ENCODE data around the gene FTSJ1.
"Not testable (repeated sequence)": the region's sequence is repeated elsewhere in the genome, so short reads cannot be mapped to it uniquely, and the experiment has no call there.

The FTSJ1 gene

DNA sequence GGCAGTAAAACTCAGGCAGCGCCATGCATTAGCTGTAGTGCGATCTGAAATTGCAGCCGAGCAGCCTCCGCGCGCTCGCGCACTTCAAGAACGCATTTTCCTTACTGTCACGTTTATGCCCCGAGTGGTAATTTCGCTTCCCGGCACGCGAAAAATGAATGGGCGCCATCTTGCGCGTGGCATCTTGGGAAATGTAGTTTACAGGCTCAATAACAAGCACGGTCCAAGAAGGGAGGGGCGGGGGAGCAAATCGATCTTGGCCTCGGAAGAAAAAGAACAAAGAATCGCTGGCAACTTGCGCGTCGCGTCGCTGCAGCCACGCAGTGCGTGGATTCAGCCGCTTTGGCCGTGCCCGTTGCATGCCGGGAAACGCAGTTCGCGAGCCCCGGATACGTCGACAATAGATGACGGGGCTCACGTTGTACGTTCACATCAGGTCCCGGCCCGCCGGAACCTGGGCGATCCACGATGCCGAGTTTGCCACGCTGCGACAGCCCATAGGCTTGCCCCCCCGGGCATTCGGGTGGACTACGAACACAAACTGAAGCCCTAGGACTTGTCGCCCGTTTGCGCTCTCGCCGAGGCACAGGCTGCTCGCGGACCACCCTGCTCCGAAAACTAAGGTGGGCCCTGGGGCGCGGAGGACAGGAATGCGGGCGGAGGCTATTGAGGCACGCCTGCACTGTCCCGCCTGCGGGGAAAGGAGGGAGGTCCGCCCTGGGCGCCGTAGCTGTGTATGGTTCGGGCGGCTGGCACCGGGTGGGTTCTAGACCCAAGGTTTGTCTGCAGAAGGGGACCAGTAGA is at the start of gene FTSJ1:
FTSJ1 (plus strand) TSS at position 426 of the 804 bp plus-strand sequence. CDS start 1,849 bp downstream, outside the sequence.
- DNase-seq: peak; percentile 96

- not testable (repeated sequence) for DNase-seq
Measured at GRCh38 chrX:48427027-48427716, 48.8 kb upstream of the FTSJ1 start.

DNA sequence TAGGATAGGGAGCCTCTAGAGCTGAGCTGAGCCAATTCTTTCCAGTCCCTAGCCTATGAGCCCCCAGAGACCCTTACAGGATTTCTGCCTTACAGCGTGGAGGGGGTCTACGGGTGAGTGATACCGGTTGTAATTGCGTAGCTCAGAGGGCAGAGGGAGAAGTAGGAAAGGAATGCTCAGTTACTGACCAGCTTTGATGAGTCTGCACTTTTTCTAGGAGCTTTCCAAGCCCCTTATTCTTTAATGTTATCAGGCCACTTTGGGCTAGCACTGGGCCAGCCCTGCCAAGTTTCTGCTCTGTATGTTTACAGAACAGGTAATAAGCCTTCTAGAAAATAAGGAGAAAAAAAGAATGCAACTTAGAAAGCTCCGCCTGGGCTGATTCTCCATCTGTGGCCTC is 46.4 kb upstream of the FTSJ1 start:
- not testable (repeated sequence) for DNase-seq

DNA sequence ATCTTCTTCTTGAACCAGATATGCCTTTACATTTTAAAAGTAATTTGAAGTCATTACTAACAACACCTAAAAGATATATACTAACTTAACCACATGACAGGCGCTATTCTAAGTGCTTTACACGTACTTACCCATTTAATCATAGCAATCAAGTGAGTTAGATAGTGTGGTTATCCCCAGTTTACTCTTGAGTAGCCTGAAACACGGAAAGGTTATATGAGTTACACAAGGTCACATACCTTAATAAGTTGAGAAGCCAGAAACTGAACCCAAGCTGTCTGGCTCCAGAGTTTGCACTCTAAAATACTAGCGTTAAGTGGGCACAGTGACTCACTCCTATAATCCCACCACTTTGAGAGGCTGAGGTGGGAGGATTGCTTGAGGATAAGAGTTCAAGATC is 45.8 kb upstream of the FTSJ1 start:
- DNase-seq: not testable (repeated sequence)

GRCh38 chrX:48433713-48434112 is 42.3 kb upstream of the FTSJ1 start:
- peak; percentile 23 for DNase-seq

- DNase-seq: not testable (repeated sequence)
Measured at GRCh38 chrX:48447201-48447600, 28.8 kb upstream of the FTSJ1 start.

GRCh38 chrX:48450076-48450475 is 25.9 kb upstream of the FTSJ1 start:
- no peak for DNase-seq

DNA sequence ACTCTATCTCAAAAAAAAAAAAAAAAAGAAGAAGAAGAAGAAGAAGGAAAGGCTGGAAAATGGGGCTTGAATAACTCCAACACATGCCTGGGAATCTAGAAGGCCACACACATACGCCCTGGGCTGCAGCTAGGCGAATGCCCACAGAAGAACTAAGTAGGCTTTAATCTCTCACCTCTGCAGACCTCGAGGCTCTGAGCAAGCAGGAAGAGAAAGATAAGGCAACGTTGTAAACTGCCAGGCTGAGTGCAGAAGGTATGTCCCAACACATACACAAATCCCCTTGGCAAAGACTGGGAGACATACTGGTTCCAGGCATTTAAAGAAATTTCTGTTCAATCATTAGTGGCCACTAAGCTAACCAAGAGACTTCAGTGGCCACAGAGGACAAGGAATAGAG is 24.3 kb upstream of the FTSJ1 start:
- DNase-seq: no peak

DNA sequence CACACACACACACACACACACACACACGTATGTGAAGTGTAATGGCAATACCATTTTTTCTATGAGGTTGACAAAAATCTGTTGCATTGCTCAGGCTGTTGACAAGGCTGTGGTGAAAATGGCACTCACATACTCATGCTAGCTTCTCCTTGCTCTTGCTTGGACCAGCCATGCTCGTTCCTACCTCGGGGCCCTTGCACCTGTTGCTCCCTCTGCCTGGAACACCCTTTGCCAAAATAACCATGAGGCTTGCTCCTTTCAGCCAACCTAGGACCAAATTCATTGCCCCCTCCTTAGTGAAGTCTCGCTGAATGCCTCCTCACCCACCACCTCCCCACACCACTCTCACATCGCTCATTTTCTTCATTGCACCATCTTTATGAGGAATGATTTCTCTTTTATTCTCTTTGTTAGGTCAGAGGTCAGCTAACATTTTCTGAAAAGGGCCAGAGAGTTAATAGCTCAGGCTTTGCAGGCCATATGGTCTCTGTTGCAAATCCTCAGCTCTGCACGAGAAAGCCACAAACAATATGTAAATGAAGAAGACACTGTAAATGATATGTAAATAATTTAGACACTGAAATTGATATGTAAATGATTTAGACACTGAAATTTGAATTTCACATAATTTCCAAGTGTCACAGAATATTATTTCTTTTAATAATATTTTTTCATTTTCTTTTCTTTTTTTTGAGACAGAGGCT is 19.2 kb upstream of the FTSJ1 start:
- no peak for DNase-seq

GRCh38 chrX:48458711-48459110 is 17.3 kb upstream of the FTSJ1 start:
- DNase-seq: no peak

DNA sequence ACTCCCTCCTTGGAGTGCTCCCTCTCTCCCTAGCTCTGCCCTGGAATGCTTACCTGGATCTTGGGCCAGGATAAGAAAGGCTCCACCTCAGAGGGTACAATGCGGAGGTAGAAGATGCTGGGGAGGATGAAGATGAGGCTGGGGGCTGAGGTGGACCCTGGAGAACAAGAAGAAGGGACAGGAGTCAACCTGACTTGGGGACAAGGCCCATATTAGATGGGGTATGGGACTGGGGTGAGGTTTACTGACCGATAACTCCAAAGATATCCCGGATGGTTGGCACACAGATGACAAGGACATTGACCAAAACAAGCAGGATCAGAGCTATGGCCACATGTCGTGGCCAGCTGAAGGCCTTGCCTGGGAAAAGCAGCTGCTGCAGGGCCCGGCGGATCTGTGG is 16.5 kb upstream of the FTSJ1 start:
- no peak for DNase-seq

DNA sequence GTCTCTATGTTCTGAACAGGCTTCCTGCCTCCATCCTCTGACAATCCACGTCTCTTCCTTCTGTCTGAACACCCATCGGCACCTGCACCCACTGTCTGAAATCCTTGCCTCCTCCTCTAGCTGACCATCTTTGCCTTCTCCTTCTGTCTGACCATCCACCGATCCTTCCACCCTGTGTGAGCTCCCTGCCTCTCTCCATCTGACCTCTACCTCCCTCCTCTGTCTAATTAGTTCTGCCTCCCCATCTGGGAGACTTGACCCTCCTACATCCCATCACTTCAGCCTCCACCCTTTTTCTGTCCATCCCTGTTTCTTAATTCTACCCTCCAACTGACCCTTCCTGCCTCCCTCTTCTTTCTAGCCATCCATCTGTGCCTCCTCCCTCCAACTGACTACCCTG is 16.0 kb upstream of the FTSJ1 start:
- no peak for DNase-seq

DNA sequence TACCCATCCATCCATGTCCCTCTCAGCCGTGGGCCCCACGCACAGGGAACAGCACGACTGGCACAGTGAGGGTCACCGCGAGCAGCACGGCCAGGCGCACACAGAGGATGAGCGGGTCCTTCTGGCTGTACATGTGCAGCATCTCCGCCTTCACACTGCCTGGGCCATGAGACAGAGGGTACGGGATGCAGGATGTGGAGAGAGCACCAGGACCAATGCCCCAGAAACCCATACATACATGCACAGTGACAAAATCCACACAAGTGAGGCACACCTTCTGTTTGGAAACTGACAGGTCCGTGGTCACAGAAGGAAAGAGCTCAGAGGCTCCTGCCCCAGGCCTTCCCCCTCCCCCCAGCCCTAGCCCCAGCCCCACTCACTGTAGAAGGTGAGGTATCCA is 15.4 kb upstream of the FTSJ1 start:
- DNase-seq: no peak

DNA sequence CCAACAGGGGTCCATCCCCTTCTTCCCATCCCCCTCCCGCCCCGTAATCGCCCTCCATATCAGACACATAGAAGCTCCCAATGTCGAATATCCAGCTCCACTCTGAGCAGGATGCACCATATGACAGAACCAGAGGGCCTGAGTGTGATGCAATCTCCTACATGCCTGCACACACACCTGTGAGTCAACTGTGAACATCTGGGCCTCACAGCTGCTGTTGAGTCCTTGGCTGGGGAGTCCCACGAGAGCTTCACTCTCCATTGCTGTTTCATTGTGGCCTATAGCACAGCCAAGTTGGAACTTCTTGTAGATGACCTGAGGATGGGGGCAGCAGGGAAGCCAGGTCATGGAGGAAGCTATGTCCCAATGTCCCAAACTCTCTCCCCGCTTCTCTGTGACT is 14.2 kb upstream of the FTSJ1 start:
- no peak for DNase-seq

GRCh38 chrX:48465336-48465933 is 10.6 kb upstream of the FTSJ1 start:
- no peak for DNase-seq

DNA sequence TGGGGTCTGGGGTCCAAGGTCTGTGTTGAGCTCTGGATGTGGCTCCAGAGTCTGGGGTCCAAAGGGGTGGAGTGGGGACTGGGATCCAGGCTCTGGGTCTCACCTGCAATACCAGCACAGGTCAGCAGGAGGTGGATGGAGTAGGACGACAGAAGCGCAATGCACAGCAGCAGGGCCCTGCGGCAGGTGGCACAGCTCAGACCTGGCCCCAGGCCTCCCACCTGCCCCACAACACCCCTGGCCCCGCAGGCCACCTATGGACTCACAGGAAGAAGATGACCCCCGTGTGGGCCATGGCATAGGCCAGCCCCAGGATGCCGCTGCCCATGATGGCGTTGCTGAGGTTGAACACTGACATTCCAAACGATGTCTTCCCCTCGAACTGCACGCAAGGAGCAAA is 9.3 kb upstream of the FTSJ1 start:
- DNase-seq: no peak

- no peak for DNase-seq
Measured at GRCh38 chrX:48467281-48467761, 8.7 kb upstream of the FTSJ1 start.

- DNase-seq: peak; percentile 34
Measured at GRCh38 chrX:48468247-48468671, 7.7 kb upstream of the FTSJ1 start.

DNA sequence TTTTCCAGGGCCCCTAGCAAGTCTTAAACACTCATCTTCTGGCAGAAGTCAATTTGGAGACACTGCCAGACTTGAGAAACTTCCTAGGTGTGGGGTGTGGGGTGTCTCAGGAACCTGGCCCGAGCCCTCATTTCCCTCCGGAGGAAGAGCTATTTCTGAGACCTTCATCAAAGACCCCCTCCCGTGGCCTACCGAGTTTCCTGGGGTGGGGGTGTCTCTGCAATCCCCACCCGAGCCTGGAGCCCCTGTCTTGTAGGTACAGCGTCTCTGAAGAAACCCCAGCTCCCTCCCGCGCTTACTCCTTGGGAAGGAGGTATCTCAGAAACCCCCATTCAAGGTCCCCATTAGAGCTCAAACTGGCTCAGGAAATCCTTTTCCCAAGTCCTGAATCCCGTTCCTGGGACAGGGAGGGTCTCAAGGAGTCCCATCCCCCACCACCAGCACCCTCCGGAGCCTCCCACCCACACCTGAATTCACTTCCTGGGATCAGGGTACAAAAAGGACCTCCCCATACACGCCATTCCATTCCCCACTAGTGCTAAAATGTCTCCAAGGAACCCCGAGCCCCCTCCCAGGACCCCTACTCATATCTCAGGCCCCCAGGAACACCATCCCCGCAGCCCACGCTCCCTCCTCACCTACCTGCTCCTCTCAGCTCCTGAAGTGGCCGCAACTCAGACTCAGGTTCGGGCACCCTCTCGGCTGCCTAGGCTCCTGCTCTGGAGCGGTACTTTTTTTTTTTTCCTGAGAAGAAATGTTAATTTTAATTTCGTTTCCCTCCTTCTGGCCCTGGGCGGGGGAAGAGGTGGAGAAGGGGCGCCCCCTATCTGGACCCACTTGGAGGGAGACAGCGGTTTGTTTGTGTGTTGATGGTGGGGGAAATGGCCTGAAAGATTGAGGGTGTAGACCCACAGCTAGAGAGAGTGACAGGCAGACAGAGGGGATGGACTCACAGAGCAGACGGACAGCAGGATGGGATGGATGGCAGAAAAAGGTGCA is 7.0 kb upstream of the FTSJ1 start:
- DNase-seq: peak; percentile 62

- DNase-seq: no peak
Measured at GRCh38 chrX:48470110-48470832, 5.7 kb upstream of the FTSJ1 start, which contains the start of gene SLC38A5. Gene SLC38A5, minus strand, starts transcription at chrX:48470260. Its CDS starts 2,336 bp downstream, at chrX:48467924.

DNA sequence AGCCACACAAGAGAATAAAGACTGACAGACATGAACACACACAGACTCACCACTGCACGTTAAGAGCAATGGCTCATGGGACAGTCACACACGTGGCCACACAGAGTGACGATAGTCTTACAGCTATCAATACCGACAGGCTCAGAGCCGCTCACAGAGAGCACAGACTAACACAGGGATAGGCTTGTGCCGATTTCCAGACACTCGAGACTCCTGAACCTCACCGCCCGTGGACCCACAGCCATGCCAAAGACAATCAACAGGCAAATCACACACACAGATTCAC is 5.2 kb upstream of the FTSJ1 start:
- no peak for DNase-seq
